Subcutaneous adipose tissue (tissue), 4 donors: Measurements from ENCODE around the gene WBP1. TPM values are rescaled to one million over a fixed set of nuclear protein-coding genes. Genes with fewer than 3 reads are reported as not detected.

Source experiments
- total RNA-seq, 4 donors: library from RNA; depleted of rRNA; stranded (reverse); fragments of >200 nt; gene quantifications; one replicate each; pipeline ENCODE4 v1.1.0, GENCODE V29; 2016
- TF ChIP-seq, protein P1 (sequence below): fragments of 450-650 bp; IDR thresholded peaks from one replicate; pipeline ENCODE4 v1.5.1; 2016; ENCODE audit warnings: low read depth, mild to moderate bottlenecking, control low read depth, antibody characterized with exemption, moderate library complexity

Gene WBP1
- total RNA-seq, 4 donors from 2014 or later = 18.9 to 55.3 (median 47.8) TPM

DNA sequence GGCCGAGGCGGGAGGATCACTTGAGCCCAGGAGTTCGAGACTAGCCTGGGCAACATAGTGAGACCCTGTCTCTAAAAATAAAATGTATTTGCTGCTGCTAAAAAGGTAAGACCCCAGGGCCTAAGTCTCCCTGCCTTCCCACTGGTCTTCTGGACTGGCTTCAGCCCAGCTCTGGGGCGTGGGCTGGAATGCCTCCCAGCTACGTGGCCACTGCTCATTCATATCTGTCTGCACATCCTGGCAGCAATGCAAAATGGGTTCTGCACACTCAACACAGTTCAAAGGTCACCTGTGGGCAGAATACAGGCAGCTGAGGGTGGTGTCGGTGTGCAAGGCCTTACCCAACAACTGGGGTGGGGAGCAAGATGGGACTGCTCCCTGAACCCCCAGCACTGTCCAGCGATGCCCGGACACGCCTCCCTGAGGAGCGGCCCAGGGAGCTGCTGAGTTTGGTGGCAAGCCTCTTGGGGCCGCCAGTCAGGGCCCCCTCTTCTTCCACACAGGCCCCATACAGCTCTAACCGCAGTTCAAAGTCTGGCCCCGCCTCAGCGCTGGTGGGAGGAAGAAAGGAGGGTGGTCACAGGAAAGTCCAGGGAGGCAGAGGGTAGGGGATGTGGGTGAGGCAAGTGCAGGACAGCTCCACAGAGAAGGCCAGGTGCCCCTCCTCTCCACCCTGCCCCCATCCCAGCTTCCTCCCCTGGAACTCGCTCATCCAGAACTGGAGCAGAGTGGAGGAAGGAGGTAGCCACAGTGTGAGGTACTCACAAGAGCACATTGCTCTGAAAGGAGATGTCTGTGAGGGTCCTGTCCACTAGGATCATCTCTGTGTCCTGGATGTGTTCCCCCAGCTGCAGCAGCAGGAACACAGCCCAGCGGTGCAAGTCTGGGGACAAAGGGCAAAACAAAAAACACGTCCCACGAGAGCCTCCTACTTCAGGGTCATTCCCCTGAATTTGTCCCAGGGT lies 28.5 kb upstream of the WBP1 start:
- TF ChIP-seq, protein P1, sequence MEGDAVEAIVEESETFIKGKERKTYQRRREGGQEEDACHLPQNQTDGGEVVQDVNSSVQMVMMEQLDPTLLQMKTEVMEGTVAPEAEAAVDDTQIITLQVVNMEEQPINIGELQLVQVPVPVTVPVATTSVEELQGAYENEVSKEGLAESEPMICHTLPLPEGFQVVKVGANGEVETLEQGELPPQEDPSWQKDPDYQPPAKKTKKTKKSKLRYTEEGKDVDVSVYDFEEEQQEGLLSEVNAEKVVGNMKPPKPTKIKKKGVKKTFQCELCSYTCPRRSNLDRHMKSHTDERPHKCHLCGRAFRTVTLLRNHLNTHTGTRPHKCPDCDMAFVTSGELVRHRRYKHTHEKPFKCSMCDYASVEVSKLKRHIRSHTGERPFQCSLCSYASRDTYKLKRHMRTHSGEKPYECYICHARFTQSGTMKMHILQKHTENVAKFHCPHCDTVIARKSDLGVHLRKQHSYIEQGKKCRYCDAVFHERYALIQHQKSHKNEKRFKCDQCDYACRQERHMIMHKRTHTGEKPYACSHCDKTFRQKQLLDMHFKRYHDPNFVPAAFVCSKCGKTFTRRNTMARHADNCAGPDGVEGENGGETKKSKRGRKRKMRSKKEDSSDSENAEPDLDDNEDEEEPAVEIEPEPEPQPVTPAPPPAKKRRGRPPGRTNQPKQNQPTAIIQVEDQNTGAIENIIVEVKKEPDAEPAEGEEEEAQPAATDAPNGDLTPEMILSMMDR = no peak

DNA sequence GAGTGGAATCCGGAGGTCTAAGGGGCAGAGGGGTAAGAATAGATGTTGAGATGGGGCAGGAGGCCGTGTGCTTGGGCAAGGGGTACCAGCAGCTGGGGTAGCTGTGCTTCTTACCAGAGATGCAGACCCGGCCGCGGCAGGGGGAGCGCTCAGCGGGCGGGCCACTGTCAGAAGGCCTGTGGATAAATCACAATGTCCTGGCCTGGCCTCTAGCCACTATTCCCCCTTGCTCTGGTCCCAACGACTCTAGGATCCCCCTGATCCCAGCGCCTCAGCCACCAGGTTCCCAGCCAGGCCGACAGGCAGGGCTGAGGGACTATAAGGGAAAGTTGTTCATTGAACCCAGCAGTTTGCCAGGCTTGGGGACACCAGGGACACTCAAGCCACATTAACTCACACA lies 27.7 kb upstream of the WBP1 start:
- TF ChIP-seq, protein P1 = no peak

DNA sequence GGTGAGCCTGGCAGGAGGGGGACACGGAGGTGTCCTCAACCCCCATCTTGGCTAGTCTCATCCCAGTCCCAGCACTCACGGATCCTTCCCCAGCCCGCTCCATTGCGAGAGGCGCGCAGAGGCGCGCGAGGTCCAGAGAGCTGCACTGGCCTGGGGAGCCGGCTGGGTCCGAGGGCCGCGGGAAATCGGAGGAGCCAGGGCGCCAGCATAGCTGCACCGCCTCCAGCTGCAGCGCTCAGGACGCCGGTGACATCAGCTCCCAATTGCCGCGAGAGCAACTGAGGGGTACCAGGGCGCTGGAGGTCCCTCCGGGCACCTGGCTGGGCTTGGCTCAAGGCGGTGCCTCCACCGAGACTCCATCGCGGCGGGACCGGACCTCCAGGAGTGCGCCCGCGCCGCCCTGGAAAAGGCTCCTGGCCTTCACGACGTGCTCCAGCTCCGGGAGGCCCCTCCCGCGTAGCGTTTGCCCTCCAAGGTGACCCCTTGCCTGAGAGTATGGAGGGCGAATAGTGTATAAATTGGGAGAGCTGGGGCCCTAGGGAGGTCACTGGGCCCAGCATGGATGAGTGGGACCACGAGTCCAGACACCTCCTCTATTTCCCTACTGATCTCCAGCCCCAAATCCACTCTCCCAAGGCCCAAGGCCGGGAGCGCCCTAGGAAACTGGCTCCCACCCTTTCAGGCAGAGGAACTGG lies 22.0 kb upstream of the WBP1 start:
- TF ChIP-seq, protein P1 = no peak

DNA sequence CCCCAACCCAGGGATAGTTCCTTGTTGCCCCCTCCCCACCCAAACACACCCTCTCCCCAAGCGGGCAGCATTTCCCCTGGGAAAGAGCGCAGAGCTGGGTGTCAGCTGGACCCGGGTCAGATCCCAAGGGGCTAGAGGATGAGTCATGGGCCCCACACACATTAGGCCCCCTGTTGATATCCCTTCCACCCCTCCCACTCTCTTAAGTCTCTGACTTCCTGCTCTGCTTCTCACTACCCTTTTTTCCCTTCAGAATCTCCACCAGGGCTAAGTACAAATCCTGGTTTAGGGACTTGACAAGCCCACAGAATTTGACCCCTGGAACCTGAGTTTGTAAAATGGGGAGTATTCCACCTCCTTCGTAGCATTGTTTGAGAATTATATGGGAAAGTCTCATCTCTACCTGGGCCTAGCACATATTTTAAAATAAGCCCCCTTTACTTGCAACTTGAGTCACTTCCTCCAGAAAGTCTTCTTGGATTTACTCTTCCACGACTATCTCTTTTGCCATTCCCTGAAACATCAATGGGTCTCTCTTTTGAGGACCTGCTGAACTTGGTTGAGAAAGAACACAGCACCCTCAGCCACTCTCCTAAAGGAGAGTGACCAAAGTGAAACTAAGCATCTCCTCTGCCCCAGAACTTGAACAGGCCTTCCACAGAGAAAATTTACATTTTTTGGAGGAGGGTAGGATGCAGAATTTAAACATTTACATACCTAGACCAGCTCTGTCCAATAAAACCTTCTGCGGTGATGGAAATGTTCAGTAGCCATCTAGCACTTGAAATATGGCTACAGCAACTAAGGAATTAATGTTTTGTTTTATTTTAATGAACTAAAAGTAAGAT lies 21.2 kb upstream of the WBP1 start:
- TF ChIP-seq, protein P1 = no peak

DNA sequence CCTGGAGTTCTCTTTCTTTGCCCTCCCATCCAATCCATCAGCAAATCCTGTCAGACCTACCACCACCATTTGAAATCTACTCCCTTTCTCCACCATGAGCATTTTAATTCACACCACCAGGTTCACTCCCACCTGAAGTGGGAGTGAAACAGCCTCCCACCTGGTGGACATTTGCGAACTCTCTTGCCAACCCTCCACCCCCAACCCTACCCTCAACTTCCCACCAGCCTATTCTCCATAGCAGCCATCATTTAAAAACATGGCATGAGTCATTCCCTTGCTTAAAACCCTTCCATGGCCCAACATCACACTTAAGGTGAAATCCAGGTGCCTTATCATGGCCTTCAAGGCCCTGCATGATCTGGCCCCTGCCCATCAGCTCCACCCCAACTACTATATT lies 20.0 kb upstream of the WBP1 start:
- TF ChIP-seq, protein P1 = no peak

DNA sequence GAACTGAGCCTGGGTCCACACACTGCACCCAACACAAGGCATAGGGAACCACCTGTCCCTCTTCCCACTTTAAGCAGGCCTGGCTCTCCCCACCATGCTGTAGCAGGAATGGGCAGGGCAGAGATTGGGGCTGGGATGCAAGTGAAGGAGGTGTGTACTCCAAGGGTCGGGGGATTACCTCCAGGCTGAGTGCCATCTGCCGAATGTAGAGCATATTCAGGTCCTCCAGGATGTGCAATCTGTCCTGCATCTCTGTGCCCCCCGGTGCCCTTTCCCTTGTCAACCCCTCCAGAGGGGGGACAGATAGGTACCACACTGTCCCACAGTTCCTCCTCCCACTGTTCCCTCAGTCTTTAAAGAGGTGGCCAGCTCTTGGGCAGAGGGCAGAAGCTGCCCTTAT lies 18.9 kb upstream of the WBP1 start:
- TF ChIP-seq, protein P1 = no peak
